22Rv1 (cell line): ENCODE measurements around the gene PLS3.

Experiments
- ZFX ChIP-seq: fragments of 450-650 bp; IDR thresholded peaks from 2 replicates; pipeline ENCODE4 v1.6.1; 2017; ENCODE audit warnings: antibody characterized with exemption, borderline replicate concordance
- TF ChIP-seq, protein P1 (sequence below): fragments of 450-650 bp; IDR thresholded peaks from 2 replicates; pipeline ENCODE4 v1.5.1; 2017; ENCODE audit warnings: mild to moderate bottlenecking

DNA sequence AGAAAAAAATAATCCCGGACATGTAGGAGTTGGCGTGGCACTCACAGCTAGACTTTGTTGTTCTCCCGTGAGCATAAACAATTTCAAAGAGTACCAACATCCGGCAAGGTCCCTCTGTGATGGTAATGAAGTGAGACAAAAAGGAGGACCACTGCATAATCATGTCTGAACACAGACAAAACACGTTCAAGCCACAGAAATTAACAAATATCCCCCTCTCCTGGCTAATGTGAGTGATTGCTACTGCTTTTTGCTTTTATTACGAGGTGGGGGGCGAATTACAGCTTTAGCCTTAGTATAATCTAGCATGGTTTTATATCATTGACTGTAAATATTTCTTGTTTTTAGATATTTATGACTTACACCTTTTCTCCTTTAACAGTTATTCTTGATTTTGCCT, 118.5 kb downstream of the PLS3 start:
- TF ChIP-seq, protein P1, sequence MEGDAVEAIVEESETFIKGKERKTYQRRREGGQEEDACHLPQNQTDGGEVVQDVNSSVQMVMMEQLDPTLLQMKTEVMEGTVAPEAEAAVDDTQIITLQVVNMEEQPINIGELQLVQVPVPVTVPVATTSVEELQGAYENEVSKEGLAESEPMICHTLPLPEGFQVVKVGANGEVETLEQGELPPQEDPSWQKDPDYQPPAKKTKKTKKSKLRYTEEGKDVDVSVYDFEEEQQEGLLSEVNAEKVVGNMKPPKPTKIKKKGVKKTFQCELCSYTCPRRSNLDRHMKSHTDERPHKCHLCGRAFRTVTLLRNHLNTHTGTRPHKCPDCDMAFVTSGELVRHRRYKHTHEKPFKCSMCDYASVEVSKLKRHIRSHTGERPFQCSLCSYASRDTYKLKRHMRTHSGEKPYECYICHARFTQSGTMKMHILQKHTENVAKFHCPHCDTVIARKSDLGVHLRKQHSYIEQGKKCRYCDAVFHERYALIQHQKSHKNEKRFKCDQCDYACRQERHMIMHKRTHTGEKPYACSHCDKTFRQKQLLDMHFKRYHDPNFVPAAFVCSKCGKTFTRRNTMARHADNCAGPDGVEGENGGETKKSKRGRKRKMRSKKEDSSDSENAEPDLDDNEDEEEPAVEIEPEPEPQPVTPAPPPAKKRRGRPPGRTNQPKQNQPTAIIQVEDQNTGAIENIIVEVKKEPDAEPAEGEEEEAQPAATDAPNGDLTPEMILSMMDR = peak; percentile 23; the same call in 1 of the 2 replicates
- TF ChIP-seq ZFX = no peak
